SH-SY5Y (cell line): ENCODE results near the gene MAPK8IP3.

Source experiments
- GATA2 ChIP-seq: IDR thresholded peaks from 2 replicates; pipeline ENCODE4 v1.6.1; 2011; ENCODE audit warnings: mild to moderate bottlenecking, low read depth, low read length
- GATA3 ChIP-seq: IDR thresholded peaks from 2 replicates; pipeline ENCODE4 v1.6.1; 2011; ENCODE audit warnings: low read depth, mild to moderate bottlenecking, low read length, moderate library complexity

MAPK8IP3 gene, protein sequence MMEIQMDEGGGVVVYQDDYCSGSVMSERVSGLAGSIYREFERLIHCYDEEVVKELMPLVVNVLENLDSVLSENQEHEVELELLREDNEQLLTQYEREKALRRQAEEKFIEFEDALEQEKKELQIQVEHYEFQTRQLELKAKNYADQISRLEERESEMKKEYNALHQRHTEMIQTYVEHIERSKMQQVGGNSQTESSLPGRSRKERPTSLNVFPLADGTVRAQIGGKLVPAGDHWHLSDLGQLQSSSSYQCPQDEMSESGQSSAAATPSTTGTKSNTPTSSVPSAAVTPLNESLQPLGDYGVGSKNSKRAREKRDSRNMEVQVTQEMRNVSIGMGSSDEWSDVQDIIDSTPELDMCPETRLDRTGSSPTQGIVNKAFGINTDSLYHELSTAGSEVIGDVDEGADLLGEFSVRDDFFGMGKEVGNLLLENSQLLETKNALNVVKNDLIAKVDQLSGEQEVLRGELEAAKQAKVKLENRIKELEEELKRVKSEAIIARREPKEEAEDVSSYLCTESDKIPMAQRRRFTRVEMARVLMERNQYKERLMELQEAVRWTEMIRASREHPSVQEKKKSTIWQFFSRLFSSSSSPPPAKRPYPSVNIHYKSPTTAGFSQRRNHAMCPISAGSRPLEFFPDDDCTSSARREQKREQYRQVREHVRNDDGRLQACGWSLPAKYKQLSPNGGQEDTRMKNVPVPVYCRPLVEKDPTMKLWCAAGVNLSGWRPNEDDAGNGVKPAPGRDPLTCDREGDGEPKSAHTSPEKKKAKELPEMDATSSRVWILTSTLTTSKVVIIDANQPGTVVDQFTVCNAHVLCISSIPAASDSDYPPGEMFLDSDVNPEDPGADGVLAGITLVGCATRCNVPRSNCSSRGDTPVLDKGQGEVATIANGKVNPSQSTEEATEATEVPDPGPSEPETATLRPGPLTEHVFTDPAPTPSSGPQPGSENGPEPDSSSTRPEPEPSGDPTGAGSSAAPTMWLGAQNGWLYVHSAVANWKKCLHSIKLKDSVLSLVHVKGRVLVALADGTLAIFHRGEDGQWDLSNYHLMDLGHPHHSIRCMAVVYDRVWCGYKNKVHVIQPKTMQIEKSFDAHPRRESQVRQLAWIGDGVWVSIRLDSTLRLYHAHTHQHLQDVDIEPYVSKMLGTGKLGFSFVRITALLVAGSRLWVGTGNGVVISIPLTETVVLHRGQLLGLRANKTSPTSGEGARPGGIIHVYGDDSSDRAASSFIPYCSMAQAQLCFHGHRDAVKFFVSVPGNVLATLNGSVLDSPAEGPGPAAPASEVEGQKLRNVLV (N-terminal part only)

GRCh38 chr16:1705688-1706385 lies at the start of gene MAPK8IP3:
Gene MAPK8IP3 (plus strand): TSS chr16:1706195. CDS start chr16:1706340, 145 bp downstream.
- TF ChIP-seq GATA3 (no peak), GATA2 (no peak; the same call in 1 of the 2 replicates)

DNA sequence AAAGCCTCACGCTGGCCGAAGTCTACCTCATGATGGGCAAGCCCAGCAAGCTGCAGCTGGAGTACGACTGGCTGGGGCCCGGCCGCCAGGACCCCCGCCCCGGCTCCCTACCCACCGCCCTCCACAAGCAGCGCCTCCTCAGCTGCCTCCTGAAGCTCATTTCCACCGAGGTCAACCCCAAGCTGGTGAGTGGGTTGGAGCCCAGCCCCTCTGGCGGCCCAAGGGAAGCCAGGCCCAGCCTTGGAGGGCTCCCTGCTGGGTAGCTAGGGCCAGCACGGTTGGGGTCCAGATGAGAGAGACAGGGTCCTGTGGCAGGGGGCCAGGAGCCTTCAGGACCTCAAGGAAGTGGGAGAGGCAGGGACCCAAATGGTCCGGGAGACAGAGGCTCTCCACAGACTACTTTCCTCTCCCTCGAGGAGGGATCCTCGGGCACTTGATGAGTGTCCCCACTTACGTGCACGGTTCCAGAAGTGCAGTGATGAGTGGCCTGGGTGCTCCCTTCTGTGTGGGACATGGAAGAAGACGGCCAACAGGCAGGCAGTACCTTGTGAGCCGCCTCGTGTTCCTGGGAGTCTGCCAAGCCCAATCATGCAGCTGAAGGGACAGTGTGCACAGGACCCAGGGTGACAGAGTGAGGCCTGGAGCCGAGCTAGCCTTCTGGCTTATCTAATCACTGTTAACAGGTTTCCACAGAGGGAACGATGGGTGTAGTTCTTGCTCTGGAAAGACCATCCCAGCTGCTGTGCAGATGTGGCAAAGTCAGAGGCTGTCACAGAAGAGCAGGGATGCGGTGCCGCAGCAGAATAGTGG lies 49.0 kb upstream of the MAPK8IP3 start:
- TF ChIP-seq GATA2 (no peak), GATA3 (no peak)

- TF ChIP-seq GATA2: no peak
- TF ChIP-seq GATA3: no peak
Measured at GRCh38 chr16:1657841-1658240, 48.2 kb upstream of the MAPK8IP3 start.

- no peak for TF ChIP-seq GATA2
- no peak for TF ChIP-seq GATA3
Measured at GRCh38 chr16:1659031-1659430, 47.0 kb upstream of the MAPK8IP3 start.

DNA sequence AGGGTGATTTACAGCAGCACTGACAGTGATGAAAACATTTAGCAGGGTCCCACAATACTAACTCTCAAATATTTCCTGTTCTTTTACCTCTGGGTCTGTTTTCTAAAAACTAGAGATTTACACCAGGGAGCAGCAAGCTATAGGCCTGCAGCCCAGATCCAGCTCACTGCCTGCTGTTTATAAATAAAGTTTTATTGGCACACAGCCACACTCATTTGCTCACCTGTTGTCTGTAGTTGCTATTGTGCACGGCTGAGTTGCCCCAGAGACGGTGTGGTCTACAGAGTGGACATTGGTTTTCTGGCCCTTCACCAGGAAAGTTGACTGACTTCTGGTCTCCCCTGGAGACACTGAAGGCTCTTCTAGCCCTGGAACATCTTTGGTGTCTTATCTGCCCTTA lies 44.2 kb upstream of the MAPK8IP3 start:
- TF ChIP-seq GATA3 (no peak), GATA2 (no peak)

DNA sequence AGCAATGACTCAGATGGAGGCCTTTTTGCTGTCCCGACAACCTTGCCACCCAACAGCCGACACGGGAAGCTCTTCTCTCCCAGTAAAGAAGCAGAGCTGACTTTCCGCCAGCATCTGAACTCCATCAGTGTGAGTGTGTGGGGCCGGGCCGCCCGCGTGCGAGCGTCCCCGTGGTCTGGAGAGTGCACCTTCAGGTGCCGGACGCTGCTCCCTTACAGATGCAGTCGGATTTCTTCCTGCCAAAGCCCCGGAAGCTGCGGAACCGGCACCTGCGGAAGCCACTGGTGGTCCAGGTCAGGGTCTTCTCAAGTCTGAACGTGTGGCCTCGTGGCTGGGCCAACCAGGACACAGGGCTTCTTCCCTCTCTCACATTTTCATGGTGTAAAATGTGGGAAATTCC lies 43.5 kb upstream of the MAPK8IP3 start:
- TF ChIP-seq GATA2: no peak
- no peak for TF ChIP-seq GATA3

DNA sequence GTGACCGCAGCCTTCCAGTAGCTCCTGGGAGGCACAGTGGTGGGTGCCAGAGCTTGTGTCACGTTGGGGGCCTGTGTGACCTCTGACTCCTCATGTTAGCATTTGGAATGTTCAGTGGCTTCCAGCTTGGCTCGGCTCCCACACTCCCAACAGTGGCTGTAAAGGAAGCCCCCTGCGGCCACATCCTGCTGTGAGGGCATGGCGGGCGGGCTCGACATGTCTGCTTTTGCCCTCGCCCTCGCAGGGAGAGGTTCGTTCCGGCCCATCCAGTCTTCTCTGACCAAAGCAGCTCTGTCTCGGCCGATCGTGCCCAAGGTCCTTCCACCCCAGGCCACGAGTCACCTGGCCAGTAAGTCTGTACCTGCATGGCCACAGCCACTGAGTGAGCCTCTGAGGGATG lies 40.2 kb upstream of the MAPK8IP3 start:
- TF ChIP-seq GATA2 (no peak), GATA3 (no peak)

- no peak for TF ChIP-seq GATA2
- no peak for TF ChIP-seq GATA3
Measured at GRCh38 chr16:1666316-1666715, 39.7 kb upstream of the MAPK8IP3 start.

GRCh38 chr16:1667271-1667670 lies 38.7 kb upstream of the MAPK8IP3 start:
- TF ChIP-seq GATA3: no peak

GRCh38 chr16:1667916-1668315 lies 38.1 kb upstream of the MAPK8IP3 start:
- TF ChIP-seq GATA2: no peak

DNA sequence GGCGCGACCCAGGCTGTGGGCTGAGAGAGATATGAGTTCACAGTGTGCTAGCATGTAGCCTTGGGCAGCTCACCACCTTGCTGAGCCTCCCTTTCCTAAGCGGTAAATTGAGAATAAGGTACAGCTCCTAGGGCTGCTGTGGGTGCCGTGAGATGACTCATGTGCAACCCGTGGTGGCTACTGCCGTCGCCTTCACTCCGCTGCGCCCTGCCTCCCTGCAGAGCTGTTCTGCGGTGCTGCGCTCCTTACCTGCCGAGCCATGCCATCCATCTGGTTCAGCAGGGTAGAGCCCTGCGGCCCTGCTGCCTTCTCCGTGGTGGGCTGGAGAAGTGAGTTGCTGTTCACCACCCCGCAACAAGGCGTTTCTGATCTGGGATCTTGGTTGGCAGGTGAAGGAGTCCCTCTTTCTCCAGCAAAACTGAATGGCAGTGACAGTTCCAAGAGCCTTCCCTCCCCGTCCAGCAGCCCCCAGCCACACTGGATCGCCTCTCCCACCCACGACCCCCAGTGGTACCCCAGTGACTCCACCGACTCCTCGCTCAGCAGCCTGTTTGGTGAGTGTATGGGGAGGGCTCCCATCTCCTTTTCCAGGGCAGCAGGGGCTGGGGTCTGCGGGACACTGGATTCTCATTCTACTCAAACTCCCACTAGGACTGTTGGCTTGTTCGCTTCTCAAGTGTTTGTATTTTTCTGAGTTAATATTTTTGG lies 37.2 kb upstream of the MAPK8IP3 start:
- no peak for TF ChIP-seq GATA2
- TF ChIP-seq GATA3: no peak

- no peak for TF ChIP-seq GATA2
- TF ChIP-seq GATA3: no peak
Measured at GRCh38 chr16:1669698-1670097, 36.3 kb upstream of the MAPK8IP3 start.
